ENCODE data around the gene PLEKHM3. TPM values are rescaled to one million over a fixed set of nuclear protein-coding genes. Genes with fewer than 3 reads are reported as not detected.

Gene PLEKHM3
- total RNA-seq, 2 donors from 2014 or later, result 14.0 to 15.2 TPM

- intact Hi-C loops (cut with DNase I), result no loop called here
- H3K4me3 ChIP-seq, result no peak overlapping the region
- no peaks in the 10 kb centered on the region for H3K36me3 ChIP-seq (replicated peaks in 1 of 2; ENCODE audit: insufficient read depth in 1 of 2, low read depth in 2 of 2)
- no peak for DNase-seq
- no peaks in the 10 kb centered on the region for H3K9me3 ChIP-seq
- WGBS, 2 donors, result 85 to 91% methylated on average over 4 of the region's 4 CpGs
- TF ChIP-seq CTCF (IDR thresholded peaks at IDR 0.05) (no peak), POLR2A (IDR thresholded peaks at IDR 0.05) (no peak)
- no peaks in the 10 kb centered on the region for H3K27me3 ChIP-seq
- no peak for ATAC-seq
- H3K4me1 ChIP-seq, result no peaks in the 10 kb centered on the region
- no peak overlapping the region for H3K27ac ChIP-seq
Measured at GRCh38 chr2:208066016-208066415, 40.7 kb upstream of the PLEKHM3 start.

- TF ChIP-seq POLR2A (IDR thresholded peaks at IDR 0.05) (no peak), CTCF (IDR thresholded peaks at IDR 0.05) (no peak)
- H3K27me3 ChIP-seq, result no peaks in the 10 kb centered on the region
- intact Hi-C loops (cut with DNase I), result no loop called here
- no peaks in the 10 kb centered on the region for H3K4me1 ChIP-seq
- H3K27ac ChIP-seq, result no peak overlapping the region
- ATAC-seq (no peak), DNase-seq (no peak)
- no peaks in the 10 kb centered on the region for H3K36me3 ChIP-seq (replicated peaks in 1 of 2; ENCODE audit: insufficient read depth in 1 of 2, low read depth in 2 of 2)
- H3K4me3 ChIP-seq, result no peak overlapping the region
- 70 to 79% methylated on average over 5 of the region's 5 CpGs for WGBS, 2 donors
- no peaks in the 10 kb centered on the region for H3K9me3 ChIP-seq
Measured at GRCh38 chr2:208065476-208065875, 40.1 kb upstream of the PLEKHM3 start.

DNA sequence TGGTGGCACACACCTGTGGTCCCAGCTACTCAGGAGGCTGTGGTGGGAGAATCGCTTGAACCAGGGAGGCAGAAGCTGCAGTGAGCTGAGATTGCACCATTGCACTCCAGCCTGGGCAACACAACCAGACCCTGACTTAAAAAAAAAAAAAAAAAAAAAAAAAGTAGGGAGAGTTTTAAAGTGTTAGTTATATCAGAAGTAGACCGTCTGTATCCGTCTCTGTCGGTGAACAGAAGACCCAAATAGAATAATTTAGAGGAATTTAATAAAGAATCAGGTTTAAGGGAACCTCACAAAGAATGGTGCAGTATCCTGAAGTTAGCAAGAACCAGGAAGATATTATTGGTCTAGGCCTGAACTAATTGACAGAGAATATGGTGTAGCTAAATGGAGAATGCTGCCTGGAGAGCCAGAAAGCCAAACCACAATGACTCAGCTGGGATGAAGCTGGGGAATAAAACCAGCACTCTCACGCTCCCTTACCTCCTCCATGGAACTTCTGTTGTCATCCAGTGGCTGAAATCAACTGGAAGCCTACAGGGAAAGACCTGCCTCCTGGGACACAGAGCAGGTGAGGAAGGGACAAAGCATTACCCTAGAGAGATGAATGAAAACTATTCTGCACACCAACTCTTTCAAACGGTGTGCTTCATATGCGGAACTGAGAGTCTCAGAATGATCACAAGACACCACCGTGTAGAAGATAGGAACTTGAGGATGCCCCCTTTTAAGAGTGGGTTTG lies 39.1 kb upstream of the PLEKHM3 start:
- H3K4me3 ChIP-seq, result no peak overlapping the region
- no peaks in the 10 kb centered on the region for H3K36me3 ChIP-seq (replicated peaks in 1 of 2; ENCODE audit: insufficient read depth in 1 of 2, low read depth in 2 of 2)
- H3K27ac ChIP-seq, result no peak overlapping the region
- ATAC-seq (no peak), DNase-seq (no peak)
- no peaks in the 10 kb centered on the region for H3K27me3 ChIP-seq
- H3K4me1 ChIP-seq, result no peaks in the 10 kb centered on the region
- 56 to 82% methylated on average over 8 of the region's 8 CpGs for WGBS, 2 donors
- intact Hi-C loops (cut with DNase I), result no loop called here
- H3K9me3 ChIP-seq, result no peaks in the 10 kb centered on the region
- TF ChIP-seq CTCF (IDR thresholded peaks at IDR 0.05) (no peak), POLR2A (IDR thresholded peaks at IDR 0.05) (no peak)

DNA sequence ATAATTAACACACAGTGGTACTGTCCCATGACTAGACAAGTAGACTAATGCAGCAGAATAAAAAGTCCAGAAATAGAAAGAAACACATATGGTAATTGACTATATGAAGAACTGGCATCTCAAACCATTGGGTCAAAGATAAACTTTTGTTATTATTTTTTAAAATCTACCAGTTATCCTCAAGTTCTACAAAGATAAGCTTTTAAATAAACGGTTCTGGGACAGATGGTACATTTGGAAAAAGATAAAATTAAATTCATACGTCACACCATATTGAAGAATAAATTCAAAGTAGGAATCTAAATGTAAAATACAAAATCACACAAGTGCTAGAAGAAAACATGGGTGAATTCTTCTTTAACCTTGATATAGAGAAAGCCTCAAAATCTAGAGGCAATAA lies 37.6 kb upstream of the PLEKHM3 start:
- H3K4me1 ChIP-seq, result no peaks in the 10 kb centered on the region
- no peaks in the 10 kb centered on the region for H3K36me3 ChIP-seq (replicated peaks in 1 of 2; ENCODE audit: insufficient read depth in 1 of 2, low read depth in 2 of 2)
- no peaks in the 10 kb centered on the region for H3K9me3 ChIP-seq
- WGBS, 2 donors, result 42% methylated on average over 2 of the region's 2 CpGs
- DNase-seq, result no peak
- no peaks in the 10 kb centered on the region for H3K27me3 ChIP-seq
- no peak for ATAC-seq
- H3K27ac ChIP-seq, result no peak overlapping the region
- TF ChIP-seq CTCF (IDR thresholded peaks at IDR 0.05) (no peak), POLR2A (IDR thresholded peaks at IDR 0.05) (no peak)
- no peak overlapping the region for H3K4me3 ChIP-seq
- intact Hi-C loops (cut with DNase I), result no loop called here

DNA sequence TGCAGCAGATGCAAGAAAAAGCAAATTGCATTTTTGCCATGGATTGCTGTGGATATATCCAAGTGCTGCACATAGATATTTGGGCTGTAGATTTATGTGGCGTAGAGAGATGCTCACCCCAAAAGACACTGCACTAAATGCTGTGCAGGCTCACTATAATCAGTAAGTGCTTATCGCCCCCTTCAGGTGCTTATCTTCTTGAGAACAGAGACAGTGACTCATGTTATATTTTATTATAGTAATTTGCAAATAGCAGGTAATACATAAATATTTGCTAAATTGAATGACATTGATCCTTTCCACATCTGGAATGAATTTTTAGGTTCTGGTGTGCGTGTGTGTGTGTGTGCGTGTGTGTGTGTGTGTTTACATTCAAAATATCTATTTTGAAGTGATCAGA lies 36.8 kb upstream of the PLEKHM3 start:
- Histone ChIP-seq H3K4me1 (no peaks in the 10 kb centered on the region), H3K27me3 (no peaks in the 10 kb centered on the region), H3K9me3 (no peaks in the 10 kb centered on the region), H3K27ac (no peak overlapping the region), H3K4me3 (no peak overlapping the region), H3K36me3 (replicated peaks in 1 of 2; ENCODE audit: insufficient read depth in 1 of 2, low read depth in 2 of 2) (no peaks in the 10 kb centered on the region)
- DNase-seq, result peak in 1 of 4 donors; percentile 15
- TF ChIP-seq POLR2A (IDR thresholded peaks at IDR 0.05), result no peak
- peak in 5 of 7 experiments; percentile 10 to 31 (median 18) for TF ChIP-seq CTCF (IDR thresholded peaks at IDR 0.05)
- intact Hi-C loops (cut with DNase I), result no loop called here
- 36 to 41% methylated on average over 4 of the region's 4 CpGs for WGBS, 2 donors
- ATAC-seq, result no peak
